OCI-LY7 (cell line): Measurements from ENCODE around the gene PTPRT. TPM values are rescaled to one million over a fixed set of nuclear protein-coding genes. Genes with fewer than 3 reads are reported as not detected.

Experiments
- BruUV-seq: library from RNA; stranded (reverse); fragments of 400-500 nt; replicated peaks from 2 replicates; lab custom pipeline; 2021; lab: Mats Ljungman, UMichigan
- CTCF ChIA-PET: fragments of 300-600 bp; sonication (Branson Sonifier 250); formaldehyde crosslinking; loops from one replicate; lab custom pipeline; 2022; ENCODE audit warnings: antibody characterized with exemption; ENCODE audit not compliant: unreplicated experiment; lab: Charles Lee
- POLR2A ChIA-PET: fragments of 300-600 bp; sonication (Branson Sonifier 250); formaldehyde crosslinking; loops from one replicate; lab custom pipeline; 2022; ENCODE audit warnings: antibody characterized with exemption; lab: Charles Lee
- DNase-seq: peaks from one replicate; pipeline ENCODE4 v3.0.0-alpha.2; 2015; ENCODE audit warnings: low spot score
- H2AFZ ChIP-seq: fragments of 200-600 bp; sonication (generic), shearing (Covaris generic); 2 replicates; pipeline ENCODE4 v1.6.1; 2014; ENCODE audit warnings: mild to moderate bottlenecking, antibody characterized with exemption, low read length, moderate library complexity
- H3K27ac ChIP-seq: fragments of 200-600 bp; sonication (generic); 2 replicates; pipeline ENCODE4 v1.5.1; 2014; ENCODE audit warnings: mixed run types, low read depth, mild to moderate bottlenecking, moderate library complexity, low read length, inconsistent platforms; ENCODE audit not compliant: poor library complexity, severe bottlenecking
- H3K36me3 ChIP-seq: fragments of 200-600 bp; sonication (generic); 2 replicates; pipeline ENCODE4 v1.6.1; 2014; ENCODE audit warnings: mild to moderate bottlenecking, antibody characterized with exemption, low read length, moderate library complexity, mixed read lengths; ENCODE audit not compliant: insufficient read depth
- H3K4me1 ChIP-seq: fragments of 200-600 bp; sonication (generic); 2 replicates; pipeline ENCODE4 v1.5.1; 2014; ENCODE audit warnings: mild to moderate bottlenecking, low read length; ENCODE audit not compliant: insufficient read depth, poor library complexity, severe bottlenecking
- H3K4me2 ChIP-seq: fragments of 200-600 bp; sonication (generic); 2 replicates; pipeline ENCODE4 v1.6.1; 2014; ENCODE audit warnings: mild to moderate bottlenecking, low read length
- H3K4me3 ChIP-seq: fragments of 200-600 bp; sonication (generic); 2 replicates; pipeline ENCODE4 v1.5.1; 2014; ENCODE audit warnings: mild to moderate bottlenecking, low read depth, low read length; ENCODE audit not compliant: poor library complexity, severe bottlenecking
- H3K79me2 ChIP-seq: fragments of 200-600 bp; sonication (generic); 2 replicates; pipeline ENCODE4 v1.6.1; 2016; ENCODE audit warnings: low read depth, mild to moderate bottlenecking, low read length, moderate library complexity, mixed read lengths; ENCODE audit not compliant: insufficient read depth
- H3K9me2 ChIP-seq: fragments of 200-600 bp; sonication (generic); 2 replicates; pipeline ENCODE4 v1.6.1; 2016; ENCODE audit warnings: mild to moderate bottlenecking, low read length, mixed read lengths; ENCODE audit not compliant: insufficient read depth
- H3K9me3 ChIP-seq: fragments of 200-600 bp; sonication (generic); 2 replicates; pipeline ENCODE4 v1.6.1; 2014; ENCODE audit warnings: mild to moderate bottlenecking, mixed run types, low read length, mixed read lengths
- H4K20me1 ChIP-seq: fragments of 200-600 bp; sonication (generic); 2 replicates; pipeline ENCODE4 v1.6.1; 2014; ENCODE audit warnings: mild to moderate bottlenecking, antibody characterized with exemption, low read length, moderate library complexity, mixed read lengths; ENCODE audit not compliant: insufficient read depth
- CTCF ChIP-seq: fragments of 200-600 bp; sonication (generic); conservative IDR thresholded peaks from 2 replicates; pipeline ENCODE4 v1.5.1; 2014; ENCODE audit warnings: mild to moderate bottlenecking, antibody characterized with exemption, low read length, moderate library complexity, mixed read lengths
- EZH2phosphoT487 ChIP-seq: fragments of 200-600 bp; sonication (generic); IDR thresholded peaks from 2 replicates; pipeline ENCODE4 v1.6.1; 2018; ENCODE audit warnings: low read depth, borderline replicate concordance, mild to moderate bottlenecking, mixed run types, antibody characterized with exemption, low read length, moderate library complexity, mixed read lengths
- intact Hi-C: fragments of 100-400 bp; cut with micrococcal nuclease; formaldehyde crosslinking; loops from one replicate; pipeline ENCODE4 v1.10.0; 2022; ENCODE audit not compliant: unreplicated experiment
- total RNA-seq, 2 experiments: library from RNA; depleted of rRNA in 1 of 2; stranded (reverse); fragments of >200 nt in 1 of 2; shearing (Covaris generic) in 1 of 2; gene quantifications; 2 replicates each; pipeline ENCODE4 v1.2.3, GENCODE V29; 2014 to 2022

The PTPRT gene
- total RNA-seq, 2 experiments from 2014 or later, result not detected

- H2AFZ ChIP-seq, result no peak overlapping the region
- intact Hi-C loops, result no loop called here
- no TSS peak for BruUV-seq
- no peak for TF ChIP-seq CTCF
- H3K79me2 ChIP-seq, result no peaks in the 10 kb centered on the region
- H3K4me2 ChIP-seq, result no peak overlapping the region
- H4K20me1 ChIP-seq, result no peaks in the 10 kb centered on the region
- H3K4me3 ChIP-seq, result no peak overlapping the region
- DNase-seq, result no peak
- POLR2A ChIA-PET, result no interaction called here
- no peaks in the 10 kb centered on the region for H3K9me3 ChIP-seq
- H3K27ac ChIP-seq, result no peak overlapping the region
- no peaks in the 10 kb centered on the region for H3K36me3 ChIP-seq
- CTCF ChIA-PET, result no interaction called here
- H3K4me1 ChIP-seq, result no peaks in the 10 kb centered on the region
- no peaks in the 10 kb centered on the region for H3K9me2 ChIP-seq
Measured at GRCh38 chr20:42507874-42508273, 681.8 kb downstream of the PTPRT start.

GRCh38 chr20:42506397-42506796 is 683.3 kb downstream of the PTPRT start:
- Histone ChIP-seq H4K20me1 (no peaks in the 10 kb centered on the region), H3K4me2 (no peak overlapping the region), H3K27ac (no peak overlapping the region), H3K79me2 (no peaks in the 10 kb centered on the region), H3K9me2 (no peaks in the 10 kb centered on the region), H3K4me3 (no peak overlapping the region), H3K4me1 (no peaks in the 10 kb centered on the region), H3K36me3 (no peaks in the 10 kb centered on the region), H2AFZ (no peak overlapping the region), H3K9me3 (no peaks in the 10 kb centered on the region)
- intact Hi-C loops, result no loop called here
- TF ChIP-seq EZH2phosphoT487, result no peak
- no peak for TF ChIP-seq CTCF
- BruUV-seq, result no TSS peak
- DNase-seq, result no peak
- POLR2A ChIA-PET, result no interaction called here
- CTCF ChIA-PET, result no interaction called here

GRCh38 chr20:42502591-42502990 is 687.1 kb downstream of the PTPRT start:
- TF ChIP-seq CTCF (no peak), EZH2phosphoT487 (no peak)
- ChIA-PET POLR2A (no interaction called here), CTCF (no interaction called here)
- no peak overlapping the region for H3K27ac ChIP-seq
- no TSS peak for BruUV-seq
- DNase-seq, result no peak
- no peak overlapping the region for H2AFZ ChIP-seq
- H3K36me3 ChIP-seq, result no peaks in the 10 kb centered on the region
- H3K9me2 ChIP-seq, result no peaks in the 10 kb centered on the region
- no peaks in the 10 kb centered on the region for H3K4me1 ChIP-seq
- no peaks in the 10 kb centered on the region for H4K20me1 ChIP-seq
- no peak overlapping the region for H3K4me3 ChIP-seq
- H3K9me3 ChIP-seq, result no peaks in the 10 kb centered on the region
- H3K4me2 ChIP-seq, result no peak overlapping the region
- intact Hi-C loops, result no loop called here
- no peaks in the 10 kb centered on the region for H3K79me2 ChIP-seq
